Fibroblast of lung (primary cell): Measurements from ENCODE around the gene FUBP3. TPM values are rescaled to one million over a fixed set of nuclear protein-coding genes. Genes with fewer than 3 reads are reported as not detected.

Source experiments
- DNase-seq, 2 donors: peaks; one replicate each; pipeline versions ENCODE4 v3.0.0 to v3.0.0-alpha.2; 2010; ENCODE audit warnings: low read depth in 2 of 2
- H2AFZ ChIP-seq: 2 replicates; pipeline ENCODE4 v1.5.1; 2012; ENCODE audit warnings: low read length, control low read depth, inconsistent platforms
- H3K27ac ChIP-seq: 2 replicates; pipeline ENCODE4 v1.5.1; 2011; ENCODE audit warnings: low read length, control low read depth; ENCODE audit not compliant: insufficient read depth
- H3K27me3 ChIP-seq: 2 replicates; pipeline ENCODE4 v1.5.1; 2011; ENCODE audit warnings: mild to moderate bottlenecking, low read length; ENCODE audit not compliant: control insufficient read depth, insufficient read depth
- H3K36me3 ChIP-seq: 2 replicates; pipeline ENCODE4 v1.5.1; 2011; ENCODE audit warnings: low read length; ENCODE audit not compliant: control insufficient read depth, insufficient read depth
- H3K4me1 ChIP-seq: 2 replicates; pipeline ENCODE4 v1.5.1; 2011; ENCODE audit warnings: low read length; ENCODE audit not compliant: control insufficient read depth, insufficient read depth; ENCODE audit errors: extremely low read depth
- H3K4me2 ChIP-seq: 2 replicates; pipeline ENCODE4 v1.5.1; 2011; ENCODE audit warnings: low read length, control low read depth; ENCODE audit not compliant: insufficient read depth; ENCODE audit errors: extremely low read depth
- H3K4me3 ChIP-seq, 4 experiments: fragments of 200-600 bp in 1 of 4; sonication (generic) in 1 of 4; replicated peaks in 1 of 4; 2 replicates each; pipeline ENCODE4 v1.5.1; 2011 to 2016; ENCODE audit warnings: low read length in 4 of 4, low read depth in 3 of 4, mild to moderate bottlenecking in 3 of 4, control low read depth in 2 of 4, inconsistent platforms in 1 of 4, mixed read lengths in 1 of 4; ENCODE audit not compliant: insufficient read depth in 1 of 4; ENCODE audit errors: control extremely low read depth in 1 of 4
- H3K79me2 ChIP-seq: 2 replicates; pipeline ENCODE4 v1.5.1; 2012; ENCODE audit warnings: mild to moderate bottlenecking, low read length, inconsistent platforms; ENCODE audit not compliant: control insufficient read depth, insufficient read depth
- H3K9ac ChIP-seq: 2 replicates; pipeline ENCODE4 v1.5.1; 2011; ENCODE audit warnings: mild to moderate bottlenecking, low read length, control low read depth; ENCODE audit not compliant: insufficient read depth
- H3K9me3 ChIP-seq: 2 replicates; pipeline ENCODE4 v1.5.1; 2012; ENCODE audit warnings: low read depth, low read length; ENCODE audit not compliant: control insufficient read depth, insufficient read depth
- H4K20me1 ChIP-seq: 2 replicates; pipeline ENCODE4 v1.5.1; 2011; ENCODE audit warnings: low read length; ENCODE audit not compliant: control insufficient read depth, insufficient read depth; ENCODE audit errors: extremely low read depth
- CTCF ChIP-seq, 2 donors: IDR thresholded peaks in 1 of 2; conservative IDR thresholded peaks in 1 of 2; 1 replicate in 1 of 2; 2 replicates in 1 of 2; pipeline ENCODE4 v1.5.1; 2011 to 2012; ENCODE audit warnings: low read length in 2 of 2, control low read depth in 1 of 2, inconsistent platforms in 1 of 2, low read depth in 1 of 2, mild to moderate bottlenecking in 1 of 2
- EZH2 ChIP-seq: IDR thresholded peaks from 2 replicates; pipeline ENCODE4 v1.5.1; 2012; ENCODE audit warnings: low read length, control low read depth, mild to moderate bottlenecking; ENCODE audit errors: missing control alignments
- polyA plus RNA-seq, 2 donors: library from polyadenylated mRNA; depleted of rRNA in 1 of 2; stranded (reverse) in 1 of 2; unstranded in 1 of 2; fragments of >200 nt; gene quantifications; 2 replicates each; pipeline ENCODE4 v1.2.1, GENCODE V29; 2011 to 2012; ENCODE audit warnings: missing spikeins in 1 of 2
- total RNA-seq: library from RNA; depleted of rRNA; stranded (reverse); fragments of >200 nt; gene quantifications from 2 replicates; pipeline ENCODE4 v1.2.1, GENCODE V29; 2014

The FUBP3 gene
- total and polyA plus RNA-seq, 2 donors (not counting 1 experiment from before 2014, with no cell fraction given), result 35.7 to 36.2 TPM

GRCh38 chr9:130570208-130570607 lies 9.2 kb upstream of the FUBP3 start:
- Histone ChIP-seq H3K4me2 (no peak overlapping the region), H3K27ac (no peak overlapping the region)
- peak; percentile 15 to 44 for DNase-seq

GRCh38 chr9:130575514-130575913 lies 3.9 kb upstream of the FUBP3 start:
- H3K9ac ChIP-seq, result no peak overlapping the region
- peaks cover 2% of the 10 kb centered on the region for H3K4me1 ChIP-seq
- H4K20me1 ChIP-seq, result peaks cover under 1% of the 10 kb centered on the region
- H3K36me3 ChIP-seq, result no peaks in the 10 kb centered on the region
- no peak overlapping the region for H3K4me3 ChIP-seq
- no peak for TF ChIP-seq EZH2
- no peak for TF ChIP-seq CTCF (conservative IDR thresholded peaks at IDR 0.05 in 1 of 2, IDR thresholded peaks at IDR 0.05 in 1 of 2; ENCODE audit: low read depth in 1 of 2, low read length in 2 of 2)
- no peaks in the 10 kb centered on the region for H3K27me3 ChIP-seq
- no peak overlapping the region for H3K4me2 ChIP-seq
- H3K9me3 ChIP-seq, result no peaks in the 10 kb centered on the region
- no peak overlapping the region for H2AFZ ChIP-seq
- no peak overlapping the region for H3K27ac ChIP-seq
- no peak for DNase-seq
- H3K79me2 ChIP-seq, result peaks cover 10% of the 10 kb centered on the region

More at GRCh38 chr9:130570208-130570607, 9.2 kb upstream of the FUBP3 start:
- no peak overlapping the region for H3K4me3 ChIP-seq
- H3K36me3 ChIP-seq, result no peaks in the 10 kb centered on the region
- no peaks in the 10 kb centered on the region for H3K9me3 ChIP-seq
- no peak overlapping the region for H3K9ac ChIP-seq
- TF ChIP-seq EZH2, result no peak
- no peak for TF ChIP-seq CTCF (conservative IDR thresholded peaks at IDR 0.05 in 1 of 2, IDR thresholded peaks at IDR 0.05 in 1 of 2; ENCODE audit: low read depth in 1 of 2, low read length in 2 of 2)
- no peaks in the 10 kb centered on the region for H4K20me1 ChIP-seq
- H3K4me1 ChIP-seq, result no peaks in the 10 kb centered on the region
- H3K79me2 ChIP-seq, result no peaks in the 10 kb centered on the region
- H3K27me3 ChIP-seq, result no peaks in the 10 kb centered on the region
- H2AFZ ChIP-seq, result no peak overlapping the region

GRCh38 chr9:130576176-130576575 lies 3.2 kb upstream of the FUBP3 start:
- Histone ChIP-seq H4K20me1 (peaks cover 3% of the 10 kb centered on the region), H3K4me3 (no peak overlapping the region), H3K9me3 (no peaks in the 10 kb centered on the region), H3K4me2 (no peak overlapping the region), H3K79me2 (peaks cover 17% of the 10 kb centered on the region), H3K27ac (no peak overlapping the region), H3K36me3 (no peaks in the 10 kb centered on the region), H2AFZ (no peak overlapping the region), H3K9ac (no peak overlapping the region), H3K4me1 (peaks cover 2% of the 10 kb centered on the region), H3K27me3 (no peaks in the 10 kb centered on the region)
- TF ChIP-seq EZH2 (no peak), CTCF (conservative IDR thresholded peaks at IDR 0.05 in 1 of 2, IDR thresholded peaks at IDR 0.05 in 1 of 2; ENCODE audit: low read depth in 1 of 2, low read length in 2 of 2) (no peak)
- DNase-seq, result no peak
